PFSK-1 (cell line): Measurements from ENCODE around the gene PSMA3.

Experiments
- FOXP2 ChIP-seq: optimal IDR thresholded peaks from 2 replicates; pipeline ENCODE3; 2011; ENCODE audit warnings: borderline replicate concordance, control low read depth, inconsistent platforms; ENCODE audit not compliant: insufficient read depth; ENCODE audit errors: extremely low read length, extremely low read depth
- POLR2AphosphoS5 ChIP-seq: IDR thresholded peaks from 2 replicates; pipeline ENCODE4 v1.6.1; 2012; ENCODE audit warnings: low read depth, mild to moderate bottlenecking, control low read depth, low read length, moderate library complexity
- REST ChIP-seq, 2 experiments: IDR thresholded peaks; 2 replicates each; pipeline versions ENCODE4 v1.6.1 to v1.8.0; 2011 to 2012; ENCODE audit warnings: low read depth in 2 of 2, low read length in 2 of 2, control low read depth in 1 of 2, inconsistent platforms in 1 of 2, mild to moderate bottlenecking in 1 of 2, moderate library complexity in 1 of 2; ENCODE audit not compliant: insufficient read depth in 1 of 2
- SIN3A ChIP-seq: IDR thresholded peaks from 2 replicates; pipeline ENCODE4 v1.6.1; 2012; ENCODE audit warnings: mild to moderate bottlenecking, low read length, moderate library complexity, borderline replicate concordance; ENCODE audit not compliant: insufficient read depth
- TAF1 ChIP-seq: IDR thresholded peaks from 2 replicates; pipeline ENCODE4 v1.6.1; 2012; ENCODE audit warnings: low read length, control low read depth, borderline replicate concordance; ENCODE audit not compliant: insufficient read depth

PSMA3 gene

GRCh38 chr14:58287607-58288042 lies 43.0 kb downstream of the PSMA3 start:
- no peak for TF ChIP-seq TAF1
- no peak for TF ChIP-seq FOXP2
- no peak for TF ChIP-seq REST (IDR thresholded peaks at IDR 0.05; ENCODE audit: insufficient read depth in 1 of 2, low read depth in 2 of 2, low read length in 2 of 2)
- no peak for TF ChIP-seq SIN3A
- no peak for TF ChIP-seq POLR2AphosphoS5

- TF ChIP-seq REST (IDR thresholded peaks at IDR 0.05; ENCODE audit: insufficient read depth in 1 of 2, low read depth in 2 of 2, low read length in 2 of 2) (no peak), SIN3A (no peak), TAF1 (no peak), FOXP2 (no peak), POLR2AphosphoS5 (no peak)
Observed at GRCh38 chr14:58288106-58288792, 43.6 kb downstream of the PSMA3 start.

GRCh38 chr14:58291646-58292045 lies 47.0 kb downstream of the PSMA3 start:
- no peak for TF ChIP-seq REST (IDR thresholded peaks at IDR 0.05; ENCODE audit: insufficient read depth in 1 of 2, low read depth in 2 of 2, low read length in 2 of 2)
- TF ChIP-seq TAF1 = no peak
- TF ChIP-seq POLR2AphosphoS5 = no peak
- no peak for TF ChIP-seq SIN3A
- no peak for TF ChIP-seq FOXP2

- TF ChIP-seq FOXP2 (no peak), TAF1 (no peak), POLR2AphosphoS5 (no peak), REST (IDR thresholded peaks at IDR 0.05; ENCODE audit: insufficient read depth in 1 of 2, low read depth in 2 of 2, low read length in 2 of 2) (no peak), SIN3A (no peak)
Observed at GRCh38 chr14:58292187-58292586, 47.5 kb downstream of the PSMA3 start.

GRCh38 chr14:58294201-58294600 lies 49.6 kb downstream of the PSMA3 start:
- TF ChIP-seq TAF1 = no peak
- TF ChIP-seq SIN3A = no peak
- TF ChIP-seq REST (IDR thresholded peaks at IDR 0.05; ENCODE audit: insufficient read depth in 1 of 2, low read depth in 2 of 2, low read length in 2 of 2) = no peak
- TF ChIP-seq FOXP2 = no peak
- no peak for TF ChIP-seq POLR2AphosphoS5
